Endothelial cell (in vitro differentiated cells): ENCODE results near the gene NOTCH3. TPM values are rescaled to one million over a fixed set of nuclear protein-coding genes. Genes with fewer than 3 reads are reported as not detected.

ENCODE experiments used
- DNase-seq: peaks from one replicate; pipeline ENCODE4 v3.0.0; 2021; ENCODE audit warnings: low spot score
- H3K27ac Mint-ChIP-seq: one replicate; pipeline ENCODE4 v1.8.0; 2021; ENCODE audit warnings: mixed read lengths, inconsistent platforms; ENCODE audit not compliant: unreplicated experiment
- H3K27me3 Mint-ChIP-seq: one replicate; pipeline ENCODE4 v1.8.0; 2021; ENCODE audit warnings: mild to moderate bottlenecking, moderate library complexity, mixed read lengths, inconsistent platforms; ENCODE audit not compliant: unreplicated experiment
- H3K36me3 Mint-ChIP-seq: one replicate; pipeline ENCODE4 v1.8.0; 2021; ENCODE audit warnings: mild to moderate bottlenecking, low read depth, mixed read lengths, inconsistent platforms; ENCODE audit not compliant: unreplicated experiment
- H3K4me1 Mint-ChIP-seq: one replicate; pipeline ENCODE4 v1.8.0; 2021; ENCODE audit warnings: mild to moderate bottlenecking, mixed read lengths, inconsistent platforms; ENCODE audit not compliant: unreplicated experiment
- H3K4me3 Mint-ChIP-seq: one replicate; pipeline ENCODE4 v1.8.0; 2021; ENCODE audit warnings: mild to moderate bottlenecking, mixed read lengths, inconsistent platforms; ENCODE audit not compliant: unreplicated experiment
- H3K9me3 Mint-ChIP-seq: one replicate; pipeline ENCODE4 v1.8.0; 2021; ENCODE audit warnings: mixed read lengths, inconsistent platforms; ENCODE audit not compliant: unreplicated experiment
- CTCF ChIP-seq: fragments of 200-600 bp; sonication (generic); IDR thresholded peaks from one replicate; pipeline ENCODE4 v1.5.0; 2021; ENCODE audit warnings: antibody characterized with exemption; ENCODE audit not compliant: unreplicated experiment
- total RNA-seq: library from RNA; stranded (reverse); fragmentation: NEBNext Ultra II Directional; extraction: Animal tissue kit (Norgen Biotek cat#: 25700); gene quantifications from one replicate; pipeline ENCODE4 v1.2.1, GENCODE V29; 2021; ENCODE audit not compliant: unreplicated experiment

The NOTCH3 gene
- total RNA-seq, 1 donor from 2014 or later: 96.8 TPM

GRCh38 chr19:15141143-15141542, 59.7 kb downstream of the NOTCH3 start:
- H3K4me1 Mint-ChIP-seq: no peaks in the 10 kb centered on the region
- no peak for TF ChIP-seq CTCF
- peaks cover 6% of the 10 kb centered on the region for H3K9me3 Mint-ChIP-seq
- no peak overlapping the region for H3K4me3 Mint-ChIP-seq
- no peak overlapping the region for H3K27ac Mint-ChIP-seq
- peaks cover 4% of the 10 kb centered on the region for H3K27me3 Mint-ChIP-seq
- no peak for DNase-seq
- H3K36me3 Mint-ChIP-seq: peaks cover 5% of the 10 kb centered on the region

GRCh38 chr19:15138427-15138826, 62.4 kb downstream of the NOTCH3 start:
- DNase-seq: no peak
- Mint-ChIP-seq H3K9me3 (peaks cover 6% of the 10 kb centered on the region), H3K4me3 (no peak overlapping the region), H3K27me3 (peaks cover 8% of the 10 kb centered on the region), H3K36me3 (peaks cover 5% of the 10 kb centered on the region), H3K4me1 (no peaks in the 10 kb centered on the region), H3K27ac (no peak overlapping the region)
- TF ChIP-seq CTCF: no peak

GRCh38 chr19:15137777-15138176, 63.0 kb downstream of the NOTCH3 start:
- no peak overlapping the region for H3K4me3 Mint-ChIP-seq
- peaks cover 9% of the 10 kb centered on the region for H3K27me3 Mint-ChIP-seq
- H3K36me3 Mint-ChIP-seq: peaks cover 5% of the 10 kb centered on the region
- no peak overlapping the region for H3K27ac Mint-ChIP-seq
- DNase-seq: no peak
- H3K9me3 Mint-ChIP-seq: peaks cover 6% of the 10 kb centered on the region
- no peaks in the 10 kb centered on the region for H3K4me1 Mint-ChIP-seq
- no peak for TF ChIP-seq CTCF

- TF ChIP-seq CTCF: no peak
- Mint-ChIP-seq H3K36me3 (peaks cover 5% of the 10 kb centered on the region), H3K27ac (no peak overlapping the region), H3K9me3 (peaks cover 6% of the 10 kb centered on the region), H3K27me3 (peaks cover 9% of the 10 kb centered on the region), H3K4me3 (no peak overlapping the region), H3K4me1 (no peaks in the 10 kb centered on the region)
- DNase-seq: no peak
Measured at GRCh38 chr19:15136234-15136954, 64.4 kb downstream of the NOTCH3 start.

- peaks cover 9% of the 10 kb centered on the region for H3K27me3 Mint-ChIP-seq
- peaks cover 4% of the 10 kb centered on the region for H3K36me3 Mint-ChIP-seq
- DNase-seq: no peak
- H3K9me3 Mint-ChIP-seq: no peaks in the 10 kb centered on the region
- H3K27ac Mint-ChIP-seq: no peak overlapping the region
- no peak for TF ChIP-seq CTCF
- peaks cover 3% of the 10 kb centered on the region for H3K4me1 Mint-ChIP-seq
- H3K4me3 Mint-ChIP-seq: no peak overlapping the region
Measured at GRCh38 chr19:15129856-15130585, 70.8 kb downstream of the NOTCH3 start.
